Limb (tissue), 2 donors: ENCODE results near the gene NKAIN1.
A peak's percentile ranks its signal among the peaks of the same experiment; 100 is the strongest.
"Not testable (repeated sequence)": the region's sequence is repeated elsewhere in the genome, so short reads cannot be mapped to it uniquely, and the experiment has no call there.

Experiments
- DNase-seq, 2 donors: peaks; one replicate each; pipeline ENCODE4 v3.0.0-alpha.2; 2016; ENCODE audit errors: extremely low spot score in 2 of 2

NKAIN1 gene

DNA sequence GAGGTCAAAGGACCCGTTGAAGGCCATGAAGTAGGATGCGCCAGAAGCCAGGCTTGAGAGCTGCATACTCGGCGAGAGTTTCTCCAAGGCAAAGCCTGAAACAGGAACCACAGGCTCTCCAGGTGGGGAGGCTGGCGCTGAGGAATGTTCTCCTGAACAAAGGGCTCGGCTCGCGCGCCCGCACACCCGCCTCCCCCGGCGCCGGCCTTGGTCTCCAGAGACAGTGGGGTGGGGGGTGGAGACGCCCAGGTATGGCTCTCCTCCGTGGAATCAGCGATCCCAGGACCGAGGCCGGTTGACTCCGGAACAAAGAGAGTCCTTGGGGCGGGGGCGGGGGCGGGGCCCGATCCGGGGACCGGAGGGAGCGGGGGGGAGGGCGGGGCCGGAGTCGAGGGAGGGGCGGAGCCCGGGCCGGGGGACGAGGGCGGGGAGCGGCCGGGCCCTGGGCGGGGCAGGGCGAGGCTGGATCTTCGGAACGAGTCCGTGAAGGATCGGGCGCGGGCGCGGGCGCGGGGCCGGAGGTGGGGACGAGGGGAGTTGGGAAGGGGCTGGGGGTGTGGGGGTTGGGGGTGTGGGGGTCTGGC is 85.0 kb downstream of the NKAIN1 start:
- DNase-seq, result peak; percentile 72 to 95

DNA sequence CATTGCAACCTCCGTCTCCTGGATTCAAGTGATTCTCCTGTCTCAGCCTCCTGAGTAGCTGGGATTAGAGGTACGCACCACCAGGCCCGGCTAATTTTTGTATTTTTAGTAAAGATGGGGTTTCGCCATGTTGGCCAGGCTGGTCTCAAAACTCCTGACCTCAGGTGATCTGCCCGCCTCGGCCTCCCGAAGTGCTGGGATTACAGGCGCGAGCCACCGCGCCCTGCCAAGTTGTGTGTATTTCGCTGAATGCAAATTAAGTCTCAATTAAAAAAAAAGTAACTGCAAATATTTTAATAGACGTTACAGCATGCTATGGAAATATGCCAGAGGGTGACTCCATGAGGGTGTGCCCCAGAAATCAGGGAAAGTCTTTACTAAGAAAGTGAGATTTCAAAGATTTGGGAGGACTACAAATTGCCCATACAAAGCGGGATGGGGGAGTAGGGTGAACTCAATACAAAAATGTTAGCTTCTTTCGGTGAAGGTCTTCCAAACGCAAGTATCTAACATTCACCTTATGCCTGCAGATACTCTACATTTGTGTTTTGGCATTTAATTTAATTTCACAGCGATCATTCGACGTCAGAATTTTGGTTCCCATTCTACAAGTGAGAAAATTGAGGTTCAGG is 85.6 kb downstream of the NKAIN1 start:
- DNase-seq, result no peak

GRCh38 chr1:31153423-31153822 is 86.3 kb downstream of the NKAIN1 start:
- DNase-seq, result no peak

- no peak for DNase-seq
These were observed 87.4 kb downstream of the NKAIN1 start for GRCh38 chr1:31152181-31152795.

DNA sequence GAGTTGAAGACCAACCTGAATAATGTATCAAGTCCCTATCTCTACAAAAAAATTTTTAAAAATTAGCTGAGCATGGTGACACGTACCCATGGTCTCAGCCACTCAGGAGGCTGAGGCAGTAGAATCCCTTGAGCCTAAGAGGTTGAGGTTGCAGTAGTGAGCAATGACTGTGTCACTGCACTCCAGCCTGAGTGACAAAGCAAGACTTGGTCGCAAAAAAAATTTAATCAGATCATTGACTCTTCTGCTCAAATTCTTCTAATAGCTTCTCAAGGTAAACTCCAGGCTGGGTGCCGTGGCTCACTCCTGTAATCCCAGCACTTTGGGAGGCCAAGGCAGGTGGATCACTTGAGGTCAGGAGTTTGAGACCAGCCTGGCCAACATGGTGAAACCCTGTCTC is 88.3 kb downstream of the NKAIN1 start:
- DNase-seq, result no peak

GRCh38 chr1:31148409-31148808 is 91.3 kb downstream of the NKAIN1 start:
- no peak for DNase-seq

DNA sequence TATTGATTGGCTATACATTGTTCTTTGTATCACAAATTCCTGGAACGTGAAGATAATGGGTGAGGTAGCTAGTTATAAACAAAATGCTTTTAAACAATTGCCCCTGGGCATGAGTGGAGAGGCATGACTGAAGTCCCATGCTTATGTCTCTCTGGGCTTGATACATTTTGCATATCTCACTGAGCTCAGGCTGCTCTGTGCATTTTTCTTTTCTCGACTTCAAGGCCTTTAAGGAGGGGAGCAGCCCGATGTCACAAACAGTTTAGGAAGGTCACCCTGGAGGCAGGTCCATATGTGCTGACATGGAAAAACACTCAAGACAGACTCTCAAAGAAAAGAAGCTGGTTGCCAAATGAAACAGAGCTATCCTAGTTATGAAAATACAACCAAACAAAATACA is 94.0 kb downstream of the NKAIN1 start:
- no peak for DNase-seq

GRCh38 chr1:31144442-31144841 is 95.2 kb downstream of the NKAIN1 start:
- DNase-seq, result no peak

DNA sequence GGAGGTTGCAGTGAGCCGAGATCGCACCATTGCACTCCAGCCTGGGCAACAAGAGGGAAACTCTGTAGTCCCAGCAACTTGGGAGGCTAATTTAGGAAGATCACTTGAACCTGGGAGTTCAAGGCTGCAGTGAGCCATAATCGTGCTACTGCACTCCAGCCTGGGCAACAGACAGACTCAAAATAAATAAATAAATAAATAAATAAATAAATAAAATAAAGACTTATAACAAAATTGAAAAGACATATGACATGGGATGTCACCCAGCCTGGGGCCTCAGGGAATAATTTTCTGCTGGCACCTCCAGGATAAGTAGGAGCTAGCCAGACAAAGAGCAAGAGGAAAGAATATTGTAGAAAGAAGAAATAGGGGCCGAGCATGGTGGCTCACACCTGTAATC is 96.2 kb downstream of the NKAIN1 start:
- no peak for DNase-seq

DNA sequence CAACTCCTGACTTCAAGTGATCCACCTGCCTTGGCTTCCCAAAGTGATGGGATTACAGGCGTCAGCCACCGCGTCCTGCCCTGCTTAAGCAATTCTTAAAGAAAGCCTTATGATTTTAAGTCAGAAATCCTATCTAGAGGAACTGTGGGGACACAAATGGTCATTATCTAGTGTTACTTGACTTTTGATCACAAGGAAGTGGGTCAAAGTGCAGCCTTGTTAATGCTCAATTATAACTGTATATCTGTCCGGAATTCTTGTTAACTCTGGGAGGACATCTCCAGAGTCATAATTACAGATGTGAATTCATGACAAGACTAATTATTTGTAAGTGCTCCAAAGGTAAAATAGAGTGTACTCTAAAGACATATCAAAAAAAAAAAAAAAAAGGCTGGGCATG is 97.3 kb downstream of the NKAIN1 start:
- DNase-seq, result no peak

- DNase-seq, result no peak
These were observed 99.4 kb downstream of the NKAIN1 start for GRCh38 chr1:31140299-31140698.

GRCh38 chr1:31138797-31139521 is 100.7 kb downstream of the NKAIN1 start:
- DNase-seq, result not testable (repeated sequence)

- not testable (repeated sequence) for DNase-seq
These were observed 101.8 kb downstream of the NKAIN1 start for GRCh38 chr1:31137873-31138272.

DNA sequence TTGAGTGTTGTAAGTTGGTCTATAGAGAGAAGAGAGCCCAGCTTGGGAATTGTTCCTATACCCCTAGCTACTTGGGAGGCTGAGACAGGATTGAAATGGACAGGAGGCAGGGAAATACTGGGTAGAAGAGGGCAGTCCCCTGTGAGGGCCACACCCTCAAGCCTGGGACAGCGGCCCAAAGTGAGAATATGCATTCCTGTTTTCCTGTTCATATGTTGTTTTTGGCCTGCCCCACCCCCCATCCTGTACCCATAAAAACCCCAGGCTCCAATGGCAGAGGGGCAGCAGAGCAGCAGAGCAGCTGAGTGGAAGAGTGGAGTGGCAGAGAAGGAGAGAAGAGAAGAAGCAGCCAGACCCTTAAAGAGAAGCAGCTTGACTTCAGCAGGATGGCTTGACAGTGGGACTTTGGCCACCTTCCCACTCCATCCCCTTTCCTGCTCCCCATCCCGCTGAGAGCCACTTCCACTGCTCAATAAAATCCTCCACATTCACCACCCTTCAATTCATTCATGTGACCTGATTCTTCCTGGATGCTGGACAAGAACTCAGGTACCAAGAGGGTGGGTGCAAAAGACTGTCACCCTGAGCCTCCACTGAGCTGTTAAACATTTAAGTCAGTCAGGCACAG is 103.6 kb downstream of the NKAIN1 start:
- no peak for DNase-seq

DNA sequence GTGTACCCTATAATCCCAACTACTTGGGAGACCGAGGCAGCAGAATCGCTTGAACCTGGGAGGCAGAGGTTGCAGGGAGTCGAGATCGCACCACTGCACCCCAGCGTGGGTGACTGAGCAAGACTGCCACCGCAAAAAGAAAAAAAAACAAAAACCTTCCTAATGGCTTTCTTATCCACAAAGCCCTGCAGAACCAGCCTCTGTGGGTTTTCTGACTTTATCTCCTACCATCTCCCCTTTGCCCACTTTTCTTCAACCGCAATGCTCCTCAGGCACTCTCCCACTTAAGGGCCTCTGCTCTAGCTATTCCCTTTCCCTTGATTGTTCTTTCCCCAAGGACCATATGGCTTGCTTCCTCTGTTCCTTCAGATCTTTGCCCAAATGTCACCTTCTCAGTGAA is 106.3 kb downstream of the NKAIN1 start:
- DNase-seq, result no peak
